Right renal cortex interstitium (tissue), 3 donors: ENCODE data around the gene SPI1. TPM values are rescaled to one million over a fixed set of nuclear protein-coding genes. Genes with fewer than 3 reads are reported as not detected.

Source experiments
- DNase-seq, 3 donors: peaks; one replicate each; pipeline ENCODE4 v3.0.0-alpha.2; 2013; ENCODE audit warnings: low read depth in 3 of 3, low spot score in 2 of 3
- polyA plus RNA-seq, 3 donors: library from polyadenylated mRNA; unstranded; fragments of 120-200 nt; gene quantifications; one replicate each; pipeline ENCODE4 v1.2.1, GENCODE V29; 2013; ENCODE audit not compliant: insufficient read length in 3 of 3

The SPI1 gene
- polyA plus RNA-seq, 3 donors: 2.5 to 3.7 (median 2.9) TPM

DNA sequence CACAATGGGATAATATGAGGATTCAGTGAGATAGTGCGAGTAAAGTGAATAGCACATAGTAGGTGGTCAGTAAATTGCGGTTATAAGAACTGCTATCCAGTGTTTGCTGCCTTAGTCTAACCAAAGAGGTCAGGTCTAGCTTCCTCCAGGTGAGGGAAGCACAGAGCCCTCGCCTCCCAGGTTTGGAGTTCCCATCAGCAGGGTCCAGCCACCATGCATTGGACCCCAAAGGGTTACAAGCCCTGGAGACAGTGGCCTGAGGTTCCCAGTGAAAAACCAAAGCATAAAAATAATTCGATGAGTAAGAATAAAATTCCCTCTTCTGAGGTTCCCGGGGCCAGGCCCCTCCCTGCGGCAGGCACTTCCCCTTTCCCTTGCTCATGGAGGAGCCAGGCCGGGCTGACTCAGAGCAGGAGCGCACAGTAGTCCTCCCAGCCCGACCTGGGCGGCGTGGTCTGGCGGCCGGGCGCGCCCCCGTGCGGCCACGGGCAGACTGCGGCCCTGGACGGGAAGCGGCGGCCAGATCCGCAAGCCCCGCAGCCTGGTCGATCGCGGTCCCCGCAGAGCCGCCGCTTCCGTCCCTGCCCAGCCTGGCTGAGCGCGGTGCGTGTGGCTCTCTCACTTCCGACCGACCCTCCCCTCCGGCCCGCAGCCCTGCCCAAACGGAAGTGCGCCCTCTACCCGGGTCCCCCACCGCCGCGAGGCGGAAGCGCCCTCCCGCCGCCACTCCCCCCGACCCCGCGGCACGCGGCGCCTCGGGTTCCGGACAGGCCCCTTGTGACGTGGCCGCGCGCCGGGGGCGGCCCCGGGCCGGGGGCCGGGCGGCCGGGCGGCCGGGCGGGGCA, 29.6 kb upstream of the SPI1 start, which contains the start of gene SLC39A13:
Gene SLC39A13, plus strand, starts transcription at position 845 of the 845 bp plus-strand sequence. CDS start 1,505 bp downstream, outside the sequence.
- DNase-seq: peak; percentile 83 to 88 (median 84)

DNA sequence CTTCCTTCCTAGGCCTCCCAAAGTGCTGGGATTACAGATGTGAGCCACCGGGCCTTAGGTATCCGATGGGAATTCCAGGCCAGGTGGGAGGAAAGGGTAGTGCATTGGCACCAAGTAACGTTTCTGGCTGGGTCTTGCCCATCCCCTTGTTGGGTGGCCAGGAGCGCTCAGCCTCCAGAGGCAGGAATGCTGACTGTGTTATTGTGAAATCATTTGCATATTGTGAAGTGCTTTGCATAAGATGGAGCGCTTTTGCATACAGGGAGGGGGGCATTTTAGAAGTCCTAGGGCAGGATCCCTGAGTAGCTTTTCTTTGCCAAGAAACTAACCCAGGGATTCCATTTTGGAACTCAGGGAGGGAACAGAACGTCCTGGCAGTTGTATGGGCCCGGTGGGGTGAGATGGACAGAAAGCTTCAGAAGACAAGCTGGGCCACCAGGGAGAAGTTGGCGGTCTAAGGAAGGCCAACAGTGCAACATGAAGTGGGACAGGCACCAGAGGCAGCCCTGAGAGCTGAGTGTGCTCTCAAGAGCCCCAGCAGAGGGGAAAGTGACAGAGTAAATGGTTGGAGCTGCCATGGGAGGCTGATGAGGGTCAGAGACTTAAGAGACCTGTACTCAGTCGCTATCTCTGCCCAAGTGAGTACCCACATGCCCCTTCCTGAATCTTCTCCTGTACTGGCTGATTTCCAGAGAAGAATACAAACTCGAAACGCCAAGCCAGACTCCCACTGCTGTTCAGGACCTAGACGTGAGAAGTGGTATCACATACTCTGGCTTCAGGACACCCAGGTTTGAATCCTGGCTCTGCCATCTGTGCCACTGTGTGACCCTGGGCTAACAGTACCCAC, 28.8 kb upstream of the SPI1 start:
- no peak for DNase-seq

DNA sequence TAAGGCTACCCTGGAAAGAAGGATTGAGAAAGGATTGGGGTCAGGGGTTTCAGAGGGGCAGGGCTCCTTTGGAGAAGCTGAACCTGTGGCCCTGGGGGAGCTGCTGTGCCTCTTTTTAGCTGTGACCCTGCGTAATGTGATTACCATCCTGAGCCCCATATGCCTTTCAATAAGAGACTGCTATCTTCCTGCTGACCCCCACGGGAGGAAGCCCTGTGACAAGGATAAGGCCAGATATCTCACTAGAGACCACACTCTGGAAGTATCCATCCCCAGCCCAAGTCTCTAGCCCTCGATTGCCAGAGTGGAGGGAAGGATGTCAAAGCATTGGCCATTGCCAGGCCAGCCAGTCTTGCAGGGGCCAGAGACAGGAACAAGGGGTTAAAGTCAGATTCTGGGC, 25.2 kb upstream of the SPI1 start:
- no peak for DNase-seq

DNA sequence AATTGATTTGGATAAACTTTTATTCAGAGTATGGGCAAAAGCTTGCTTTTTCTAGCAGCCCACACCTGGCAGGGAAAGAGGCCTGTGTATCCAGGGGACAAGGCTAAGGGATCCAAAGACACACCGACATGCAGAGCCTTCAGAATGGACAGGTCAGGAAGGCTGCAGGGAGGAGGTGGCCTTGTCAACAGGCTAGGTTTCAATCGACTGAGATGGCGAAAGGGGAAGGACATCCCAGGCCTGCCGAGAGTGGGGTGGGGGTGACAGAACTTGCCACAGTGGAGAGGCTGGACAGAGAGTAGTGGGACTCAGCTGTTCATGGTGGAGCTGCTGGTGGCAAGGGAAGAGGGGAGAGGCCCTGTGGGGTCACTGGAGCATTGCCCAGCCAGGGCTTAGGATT, 24.8 kb upstream of the SPI1 start:
- DNase-seq: no peak

DNA sequence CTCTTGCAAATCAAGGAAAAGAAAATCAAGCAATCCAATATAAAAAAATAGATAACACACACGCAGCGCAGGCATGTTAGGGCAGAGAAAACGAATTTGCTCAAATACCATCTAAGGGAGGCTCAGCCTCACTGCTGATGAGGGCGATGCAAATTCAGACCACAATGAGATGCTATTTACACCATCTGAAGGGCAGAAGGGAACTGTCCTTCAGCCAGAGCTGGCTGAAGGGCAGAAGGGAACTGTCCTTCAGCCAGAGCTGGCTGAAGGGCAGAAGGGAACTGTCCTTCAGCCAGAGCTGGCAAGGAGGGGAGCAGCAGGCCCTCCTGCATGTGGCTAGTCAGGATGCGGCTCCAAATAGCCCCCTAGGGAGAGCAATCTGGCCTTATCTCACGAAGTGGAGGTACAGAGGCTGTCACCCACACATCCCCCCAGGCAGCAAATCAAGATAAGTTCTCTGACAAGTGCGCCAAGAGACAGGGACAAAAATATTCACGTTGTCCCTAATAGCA, 22.5 kb upstream of the SPI1 start:
- DNase-seq: no peak

DNA sequence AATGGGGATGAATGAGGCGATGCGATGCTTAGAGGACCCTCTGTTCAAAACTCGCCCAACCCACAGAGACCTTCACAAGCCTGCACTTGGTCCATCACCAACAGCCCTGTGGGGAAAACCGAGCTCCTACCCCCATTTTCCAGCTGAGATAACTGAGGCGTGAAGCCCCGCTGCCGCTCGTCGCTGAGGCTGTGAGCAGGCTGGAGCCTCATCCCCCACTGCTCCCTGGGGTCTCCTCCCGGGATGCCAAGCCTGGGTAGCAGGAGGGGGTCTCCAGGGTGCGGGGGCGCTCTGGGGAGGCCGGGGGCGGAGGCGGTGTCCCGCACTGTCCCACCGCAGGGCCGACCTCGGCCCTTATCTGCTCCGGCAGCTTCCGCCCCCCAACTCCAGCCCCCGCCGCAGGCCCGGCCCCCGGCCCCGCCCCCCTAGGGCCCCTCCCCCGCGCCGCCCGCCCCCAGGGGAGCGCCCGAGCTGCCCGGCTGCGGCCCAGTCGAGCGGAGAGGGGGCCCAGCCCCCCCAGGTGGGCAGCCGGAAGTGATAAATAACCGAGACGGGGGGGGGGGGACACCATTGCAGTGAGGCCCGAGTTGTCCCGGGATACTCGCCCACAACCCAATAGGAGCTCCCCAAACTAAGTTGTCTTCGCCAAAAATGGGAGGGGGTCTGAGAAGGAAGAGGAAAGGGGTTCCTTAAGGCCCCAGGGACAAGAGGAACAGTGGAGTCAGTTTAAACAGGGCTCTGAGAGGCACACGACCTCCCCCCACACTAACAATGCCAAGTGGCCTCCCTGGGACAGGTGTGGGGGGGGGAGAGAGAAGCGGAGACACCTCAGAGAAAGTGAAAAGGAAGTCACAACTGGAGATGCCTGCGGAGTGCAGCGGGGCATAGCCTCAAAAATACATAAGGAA, 21.8 kb upstream of the SPI1 start:
- DNase-seq: no peak

DNA sequence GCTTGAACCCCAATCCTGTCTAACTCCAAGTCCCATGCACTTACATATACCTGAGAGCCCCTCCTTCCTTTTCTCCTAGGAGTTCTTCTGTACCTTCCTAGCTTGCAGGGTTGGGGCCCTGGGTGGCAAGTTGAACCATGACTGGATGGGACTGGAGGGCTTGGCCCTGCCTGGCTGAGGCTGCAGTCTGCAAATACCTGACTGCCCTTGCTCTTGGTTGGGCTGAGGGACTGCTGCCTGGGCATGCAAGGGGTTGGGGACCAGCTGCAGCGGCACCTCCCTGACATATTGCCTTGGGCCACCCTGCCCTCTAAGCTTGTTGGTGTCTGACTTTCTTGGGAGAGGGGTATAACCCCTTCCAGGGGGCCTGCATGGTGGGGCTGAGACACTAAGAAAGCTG, 20.2 kb upstream of the SPI1 start:
- DNase-seq: no peak

DNA sequence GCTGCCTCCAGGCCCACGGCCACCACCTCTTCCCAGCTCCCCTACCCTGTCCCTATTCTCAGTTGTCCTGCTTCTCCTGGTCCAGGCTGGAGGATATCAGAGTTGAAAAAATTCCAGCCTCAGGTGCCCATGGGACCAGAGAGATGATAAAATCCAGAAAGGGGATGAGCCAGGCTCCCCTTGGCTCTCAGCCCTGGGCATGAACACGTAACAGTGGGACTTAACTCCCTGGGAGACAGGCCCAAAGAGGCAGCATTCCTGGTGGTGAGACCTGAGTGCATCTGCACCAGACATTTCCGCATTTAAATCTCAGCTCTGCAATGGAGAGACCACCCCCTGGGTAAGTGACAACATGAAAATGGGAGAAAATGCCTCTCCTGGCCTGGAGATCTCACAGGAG, 19.7 kb upstream of the SPI1 start:
- no peak for DNase-seq

DNA sequence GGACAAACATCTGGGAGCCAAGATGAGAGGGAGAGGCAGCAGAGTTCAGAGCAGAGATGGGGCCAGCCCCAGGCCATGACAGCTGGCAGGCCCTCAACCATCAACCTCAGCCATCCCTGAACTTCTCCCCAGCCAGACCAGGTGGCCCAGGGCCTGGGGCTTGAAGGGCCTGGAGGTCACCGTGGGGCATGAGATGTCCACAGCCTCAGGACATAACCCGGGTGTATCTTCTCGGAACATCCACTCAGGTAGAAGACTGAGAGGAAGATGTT, 17.6 kb upstream of the SPI1 start:
- DNase-seq: no peak

DNA sequence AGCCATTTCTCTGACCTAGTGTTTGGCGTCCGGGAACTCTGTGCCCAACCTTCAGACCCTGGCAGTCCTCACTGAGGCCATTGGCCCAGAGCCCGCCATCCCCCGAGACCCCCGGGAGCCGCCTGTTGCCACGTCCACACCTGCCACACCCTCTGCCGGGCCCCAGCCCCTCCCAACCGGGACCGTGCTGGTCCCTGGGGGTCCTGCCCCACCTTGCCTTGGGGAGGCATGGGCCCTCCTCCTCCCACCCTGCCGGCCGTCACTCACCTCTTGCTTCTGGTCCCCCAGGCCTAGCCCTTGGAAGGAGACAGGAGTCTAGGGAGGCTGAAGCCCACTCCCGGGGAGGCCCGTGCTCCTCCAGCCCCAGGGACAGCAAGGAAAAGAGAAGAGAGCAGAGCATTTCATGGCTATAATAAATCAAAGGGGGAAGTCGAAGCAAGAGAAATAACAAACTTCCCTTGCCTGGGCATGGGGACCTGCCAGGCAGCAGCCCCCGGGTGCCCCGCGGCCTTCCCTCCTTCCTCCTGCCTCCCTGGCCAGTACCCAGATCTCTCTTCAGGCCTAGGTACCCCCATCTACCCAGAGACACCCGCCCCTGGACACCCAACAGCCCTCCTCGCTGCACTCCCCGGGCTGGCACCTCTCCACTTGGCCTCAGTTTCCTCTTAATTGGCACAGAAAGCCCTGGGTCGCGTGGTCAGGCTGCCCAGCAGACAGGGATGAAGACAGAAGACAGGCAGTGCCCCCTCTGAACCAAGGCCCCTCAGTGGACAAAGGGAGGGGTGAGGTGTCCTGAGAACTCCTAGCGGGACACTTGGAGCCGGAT, 17.1 kb upstream of the SPI1 start:
- DNase-seq: no peak

DNA sequence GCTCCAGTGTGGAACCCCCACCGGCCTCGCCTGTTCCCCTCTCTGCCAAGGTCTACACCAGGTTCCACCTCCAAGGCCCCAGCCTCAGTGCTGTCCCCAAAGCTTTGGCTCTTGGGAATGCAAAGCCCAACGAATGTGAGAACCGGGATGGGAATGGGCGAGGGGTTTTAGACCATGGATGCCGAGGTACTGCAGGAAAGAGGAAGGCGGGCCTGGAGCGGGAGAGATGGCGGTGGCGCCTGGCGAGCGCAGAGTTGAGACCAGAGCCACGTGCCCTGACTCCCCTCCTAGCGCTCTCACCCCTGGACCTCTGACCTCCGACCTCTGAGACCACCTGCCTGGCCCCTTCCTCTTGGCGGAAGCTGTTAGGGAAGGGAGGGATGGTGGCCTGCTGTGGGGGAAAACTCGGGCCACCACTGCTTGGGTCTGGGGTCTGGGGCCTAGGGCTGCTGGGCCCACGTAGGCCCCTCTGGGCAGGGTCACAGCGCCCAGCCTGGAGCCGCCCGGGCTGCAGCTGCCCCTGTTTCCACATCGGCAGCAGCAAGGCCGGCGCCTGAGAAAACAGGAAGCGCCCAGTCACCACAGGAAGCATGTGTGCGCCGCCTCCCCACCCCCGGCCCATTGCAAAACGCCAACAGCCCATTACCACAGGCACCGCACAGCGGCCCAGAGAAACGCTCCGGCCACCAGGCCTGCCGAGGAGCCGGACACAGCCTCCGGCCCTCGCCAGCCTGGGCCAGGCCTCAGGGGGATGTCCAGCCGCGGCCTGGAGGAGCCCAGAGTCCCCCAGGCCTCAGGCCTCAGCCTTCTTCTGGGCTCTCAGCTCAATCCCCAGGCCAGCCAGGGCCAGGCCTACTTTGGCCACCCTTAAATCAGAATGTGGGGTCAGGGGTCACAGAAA, 16.2 kb upstream of the SPI1 start:
- no peak for DNase-seq

DNA sequence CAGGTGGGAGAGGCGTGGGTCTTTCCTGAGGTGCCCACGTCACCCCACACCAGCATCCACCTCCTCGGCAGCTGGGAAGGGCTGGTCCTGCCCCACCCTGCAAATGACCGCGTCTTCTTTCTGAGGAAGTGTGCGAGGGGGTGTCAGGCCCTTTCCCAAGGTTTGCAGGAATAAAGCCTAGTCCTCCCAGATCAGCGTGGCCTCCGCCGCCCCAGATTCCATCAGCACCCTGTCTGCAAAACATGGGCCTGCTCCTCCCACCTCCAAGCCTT, 15.6 kb upstream of the SPI1 start:
- DNase-seq: no peak

DNA sequence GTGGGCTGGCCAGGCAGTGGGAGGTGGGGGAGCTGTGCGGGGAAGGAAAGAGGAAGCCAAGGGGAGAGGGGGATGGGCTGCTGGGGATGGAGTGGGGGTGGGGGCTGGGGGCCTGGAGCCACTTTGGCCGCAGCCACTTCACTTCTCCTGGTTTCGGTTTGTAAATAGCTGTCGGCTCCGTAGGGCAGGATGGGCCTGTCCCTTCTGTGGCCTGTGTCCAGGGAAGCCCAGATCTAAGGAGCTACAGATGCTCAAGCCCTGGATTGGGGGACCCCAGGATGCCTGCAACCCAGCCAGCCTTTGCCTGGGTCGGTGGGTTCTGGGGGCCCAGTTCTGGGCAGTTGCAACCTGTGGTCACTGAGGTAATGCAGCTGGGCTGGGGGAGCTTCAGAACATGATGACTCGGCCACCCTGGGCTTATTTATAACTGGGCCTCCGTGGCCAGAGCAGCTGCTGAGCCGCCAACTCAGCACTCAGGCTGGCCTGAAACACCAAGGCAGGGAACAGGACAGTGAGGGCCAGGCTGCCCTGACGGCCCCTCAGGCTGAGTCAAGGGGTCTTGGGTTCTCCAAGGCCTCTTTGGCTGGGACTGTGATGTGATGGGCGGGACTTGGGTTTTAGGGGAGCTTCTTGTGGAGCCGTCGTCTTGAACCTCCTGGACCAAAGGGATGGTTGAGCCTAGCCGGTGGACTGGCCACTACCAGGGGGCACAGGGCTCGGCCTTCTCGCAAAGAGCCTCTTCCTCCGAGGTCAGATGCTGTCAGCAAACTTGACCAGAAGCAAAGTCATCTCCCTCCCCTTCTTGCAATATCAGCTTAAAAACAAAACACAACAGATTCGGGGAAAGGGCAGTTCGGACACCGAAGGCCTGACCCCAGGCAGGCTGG, 15.1 kb upstream of the SPI1 start:
- no peak for DNase-seq

DNA sequence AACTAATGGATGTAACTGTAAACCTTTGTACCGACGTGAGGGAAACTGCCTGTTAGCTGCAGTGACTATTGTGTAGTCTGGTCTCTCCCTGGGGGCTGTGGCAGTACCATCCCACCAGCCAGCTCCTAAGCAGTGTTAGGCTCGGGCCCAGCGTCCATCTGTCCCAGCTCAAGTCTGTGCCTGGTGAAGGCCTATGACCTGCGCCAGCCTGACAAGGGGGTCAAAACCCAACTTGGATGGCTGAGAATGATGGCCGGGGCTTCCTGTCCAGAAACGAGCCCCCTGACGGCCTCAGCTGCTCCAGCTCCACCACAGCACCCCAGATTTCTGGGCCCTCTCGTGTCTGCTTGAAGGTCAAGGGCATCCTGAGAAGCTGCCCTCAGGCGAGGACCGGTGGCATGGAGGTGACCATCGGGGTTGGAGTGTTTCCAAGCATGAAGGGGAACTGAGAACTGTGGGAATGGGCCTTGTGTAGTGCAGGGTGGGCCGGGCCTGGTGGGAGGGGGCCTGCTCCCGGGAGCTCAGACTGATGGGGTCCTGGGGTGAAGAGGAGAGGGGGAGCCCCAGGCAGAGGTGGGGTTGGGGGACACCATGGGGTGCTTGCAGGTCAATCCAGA, 14.3 kb upstream of the SPI1 start:
- no peak for DNase-seq

DNA sequence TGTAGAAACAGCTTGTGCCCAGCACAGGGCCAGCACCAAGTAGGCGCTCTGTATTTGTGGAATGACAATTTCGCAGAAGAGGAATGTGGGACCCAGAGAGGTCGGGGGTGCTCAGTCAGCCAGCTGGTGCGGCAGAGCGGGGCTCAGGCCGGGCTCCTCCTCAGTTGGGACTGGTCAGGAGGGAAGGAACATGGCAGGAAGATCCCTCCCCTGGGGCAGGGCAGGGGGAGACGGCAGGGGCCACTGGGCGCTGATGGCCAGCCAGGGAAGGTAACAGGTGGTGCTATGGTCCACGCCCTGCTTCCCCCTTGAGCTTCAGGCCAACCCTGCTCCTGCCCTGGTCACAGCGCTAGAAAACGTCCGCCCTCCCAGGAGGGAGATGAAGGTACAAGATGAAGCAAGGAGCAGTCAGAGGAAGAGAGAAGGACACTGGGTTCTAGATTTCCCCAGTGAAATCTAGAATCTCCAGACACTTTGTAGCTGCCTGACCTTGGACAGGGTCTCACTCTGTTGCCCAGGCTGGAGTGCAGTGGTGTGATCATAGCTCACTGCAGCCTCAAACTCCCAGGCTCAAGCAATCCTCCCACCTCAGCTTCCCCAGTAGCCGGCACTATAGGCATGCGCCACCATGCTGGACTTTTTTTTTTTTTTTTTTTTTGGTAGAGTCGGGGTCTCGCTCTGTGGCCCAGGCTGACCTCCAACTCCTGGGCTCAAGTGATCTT, 13.5 kb upstream of the SPI1 start:
- no peak for DNase-seq

DNA sequence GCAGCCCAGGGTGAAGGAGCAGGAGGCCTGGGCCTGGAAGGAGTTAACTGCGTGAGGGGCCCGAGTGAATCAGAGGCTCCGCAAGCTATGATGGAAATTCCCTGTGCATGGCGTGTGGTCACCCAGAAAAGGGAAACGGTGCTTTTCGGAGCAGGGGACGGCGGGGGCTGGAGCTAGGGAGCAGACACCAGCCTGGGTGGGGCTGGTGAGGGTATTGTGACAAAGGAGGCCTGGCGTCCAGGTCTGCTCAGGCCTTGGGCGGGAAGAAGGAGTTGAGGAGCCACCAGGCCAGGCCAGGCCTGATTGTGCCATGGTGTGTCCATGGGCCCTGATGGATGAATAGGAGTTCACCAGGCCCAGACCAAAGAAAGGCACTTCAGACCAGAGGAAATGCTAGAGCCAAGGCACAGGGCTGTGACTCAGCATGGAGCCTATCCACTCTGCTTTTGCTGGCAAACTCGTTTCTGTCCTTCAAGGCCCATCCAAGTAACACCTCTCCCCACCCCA, 12.8 kb upstream of the SPI1 start:
- DNase-seq: no peak

DNA sequence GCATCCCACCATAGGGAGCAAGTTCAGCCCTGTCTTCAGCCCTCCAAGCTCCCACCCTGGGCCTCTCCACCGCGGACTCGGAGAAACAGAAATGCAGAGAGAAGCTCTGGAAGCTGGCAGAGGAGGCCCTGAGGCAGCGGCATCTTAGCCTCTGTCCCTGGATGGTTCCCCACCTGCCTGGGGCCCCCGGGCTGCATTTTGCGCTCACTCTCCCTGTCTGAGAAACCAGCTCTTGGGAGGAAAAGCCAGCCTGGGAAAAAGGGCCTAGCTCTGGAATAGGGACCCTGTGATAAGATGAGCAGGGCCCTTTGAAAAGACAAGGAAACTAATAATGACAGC, 12.0 kb upstream of the SPI1 start:
- DNase-seq: no peak
